Amygdala (tissue), 56 donors: ENCODE data around the gene MEIOB.
"Not testable (repeated sequence)": the region's sequence is repeated elsewhere in the genome, so short reads cannot be mapped to it uniquely, and the experiment has no call there.

Experiments used
- DNase-seq, 56 donors: peaks; one replicate each; lab custom pipeline; 2025; lab: John Stamatoyannopoulos, UW

MEIOB gene

DNA sequence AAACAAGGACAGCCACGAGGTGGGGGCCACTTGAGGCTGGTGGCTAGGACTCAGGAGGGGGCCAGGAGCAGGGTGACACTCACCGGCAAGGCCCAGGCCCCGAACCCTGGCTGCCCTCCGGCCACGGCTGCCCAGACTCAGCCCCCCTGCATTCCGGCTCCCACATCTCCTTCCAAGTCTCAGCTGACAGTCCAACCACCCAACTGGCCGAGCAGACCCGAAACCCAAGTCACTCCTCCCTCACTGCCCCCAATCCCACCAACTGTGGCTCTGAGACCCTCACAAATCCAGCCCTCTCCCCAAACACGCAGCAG, 54.7 kb downstream of the MEIOB start:
- DNase-seq = no peak

- DNase-seq = no peak
Observed at GRCh38 chr16:1816396-1817275, 55.3 kb downstream of the MEIOB start.

DNA sequence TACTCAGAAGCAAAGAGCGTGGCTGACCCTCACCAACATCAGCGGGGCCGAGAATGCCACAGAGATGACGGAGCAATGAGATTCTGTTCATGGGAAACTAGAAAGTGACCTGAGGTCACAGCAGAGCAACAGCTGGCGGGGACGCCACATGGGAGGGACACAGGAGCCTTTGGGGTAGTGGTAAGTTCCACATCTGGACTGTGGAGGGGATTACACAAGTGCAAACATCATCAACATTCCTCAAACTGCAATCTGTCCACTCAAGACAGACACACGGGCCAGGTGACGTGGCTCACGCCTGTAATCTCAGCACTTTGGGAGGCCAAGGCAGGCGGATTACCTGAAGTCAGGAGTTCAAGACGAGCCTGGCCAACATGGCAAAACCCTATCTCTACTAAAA, 56.5 kb downstream of the MEIOB start:
- DNase-seq = no peak

- peak in 40 of 56 donors; percentile 1 to 74 (median 42) for DNase-seq
Observed at GRCh38 chr16:1812732-1813163, 59.2 kb downstream of the MEIOB start.

DNA sequence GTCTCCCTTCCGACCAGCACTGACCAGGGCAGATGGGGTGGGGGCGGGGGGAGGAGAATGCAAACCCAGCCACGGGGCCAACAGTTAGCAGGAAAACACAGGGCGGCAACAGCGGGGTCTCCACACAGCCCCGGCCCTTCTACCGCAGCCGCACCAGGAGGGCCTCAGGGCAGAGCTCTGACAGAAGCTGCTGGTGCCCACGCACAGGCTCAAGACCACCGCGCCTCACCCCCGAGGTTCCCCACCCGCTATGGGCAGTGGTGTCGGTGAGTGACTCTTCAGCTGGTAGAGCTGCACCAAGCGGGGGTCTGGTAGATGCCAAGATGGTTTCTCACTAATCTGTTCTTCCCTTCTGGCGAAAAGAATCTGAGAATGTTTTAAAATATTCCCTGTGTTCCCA, 61.4 kb downstream of the MEIOB start:
- no peak for DNase-seq

- no peak for DNase-seq
Observed at GRCh38 chr16:1810106-1810505, 61.9 kb downstream of the MEIOB start.

GRCh38 chr16:1809281-1809801, 62.6 kb downstream of the MEIOB start:
- DNase-seq = no peak

DNA sequence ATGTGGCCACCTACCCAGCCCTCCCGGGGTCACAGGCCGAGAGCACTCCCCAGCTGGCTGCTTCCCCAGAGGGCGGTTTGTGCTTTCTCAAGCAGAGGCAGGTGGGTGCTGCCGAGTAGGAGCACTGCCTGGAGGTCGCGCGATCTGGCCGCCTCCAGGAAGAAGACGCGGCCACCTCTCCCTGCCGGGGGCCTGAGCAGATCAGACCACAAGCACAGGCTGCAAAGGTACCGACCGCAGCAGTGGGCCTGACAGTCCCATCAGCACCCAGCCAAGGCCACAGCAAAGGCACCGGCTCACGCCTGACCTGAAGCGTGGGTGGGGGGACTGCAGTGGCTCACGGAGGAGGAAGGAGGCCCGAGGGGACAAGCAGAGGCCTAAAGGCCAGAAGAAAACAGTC, 63.3 kb downstream of the MEIOB start:
- DNase-seq = no peak

- DNase-seq = no peak
Observed at GRCh38 chr16:1807626-1808025, 64.3 kb downstream of the MEIOB start.

- no peak for DNase-seq
Observed at GRCh38 chr16:1800701-1801100, 71.3 kb downstream of the MEIOB start.

DNA sequence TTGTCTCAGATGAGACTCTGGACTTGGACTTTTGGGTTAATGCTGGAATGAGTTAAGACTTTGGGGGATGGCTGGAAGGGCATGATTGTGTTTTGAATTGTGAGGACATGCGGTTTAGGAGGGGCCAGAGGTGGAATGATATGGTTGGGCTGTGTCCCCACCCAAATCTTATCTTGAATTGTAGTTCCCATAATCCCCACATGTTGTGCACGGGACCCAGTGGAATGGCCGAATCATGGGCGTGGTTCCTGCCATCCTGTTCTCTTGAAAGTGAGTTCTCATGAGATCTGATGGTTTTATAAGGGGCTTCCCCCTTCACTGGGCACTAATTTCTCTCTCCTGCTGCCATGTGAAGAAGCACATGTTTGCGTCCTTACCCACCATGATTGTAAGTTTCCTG, 72.7 kb downstream of the MEIOB start:
- not testable (repeated sequence) for DNase-seq

- DNase-seq = no peak
Observed at GRCh38 chr16:1794908-1795666, 76.9 kb downstream of the MEIOB start.

DNA sequence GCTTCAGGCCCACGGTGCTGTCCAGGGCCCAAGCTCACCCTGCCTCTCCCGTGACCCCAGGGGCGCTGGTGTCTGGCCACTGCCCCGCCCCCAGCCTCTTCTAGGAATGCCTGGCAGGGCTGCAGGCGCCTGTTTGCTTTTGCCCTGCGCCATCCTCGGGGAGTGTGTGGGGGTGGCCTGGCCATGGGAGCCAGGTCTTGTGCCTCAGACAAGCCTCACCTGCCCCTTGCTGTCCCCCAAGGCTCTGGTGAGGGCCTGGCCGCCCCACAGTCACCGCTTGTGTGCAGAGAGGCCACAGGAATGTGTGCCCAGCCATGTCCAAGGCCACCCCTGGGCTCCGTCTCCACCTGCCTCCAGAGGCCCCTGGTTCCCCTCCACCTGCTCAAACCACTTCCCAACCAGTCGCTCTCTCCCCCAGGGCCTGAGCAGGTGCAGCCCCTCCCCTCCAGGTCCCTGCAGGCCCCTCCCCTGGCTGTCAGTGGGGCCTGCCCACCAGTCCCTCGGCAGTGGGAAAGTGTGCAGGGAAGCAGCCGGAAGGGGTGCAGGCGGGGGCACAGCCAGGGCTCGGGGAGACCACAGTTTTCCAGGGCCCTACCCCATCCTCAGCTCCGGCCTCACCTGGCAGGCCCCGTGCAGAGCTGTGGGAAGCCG, 77.6 kb downstream of the MEIOB start:
- DNase-seq = no peak

- DNase-seq = no peak
Observed at GRCh38 chr16:1793578-1794220, 78.3 kb downstream of the MEIOB start, which contains the start of gene IGFALS. Gene IGFALS, minus strand, starts transcription at chr16:1793705. Its CDS starts 53 bp downstream, at chr16:1793652.

DNA sequence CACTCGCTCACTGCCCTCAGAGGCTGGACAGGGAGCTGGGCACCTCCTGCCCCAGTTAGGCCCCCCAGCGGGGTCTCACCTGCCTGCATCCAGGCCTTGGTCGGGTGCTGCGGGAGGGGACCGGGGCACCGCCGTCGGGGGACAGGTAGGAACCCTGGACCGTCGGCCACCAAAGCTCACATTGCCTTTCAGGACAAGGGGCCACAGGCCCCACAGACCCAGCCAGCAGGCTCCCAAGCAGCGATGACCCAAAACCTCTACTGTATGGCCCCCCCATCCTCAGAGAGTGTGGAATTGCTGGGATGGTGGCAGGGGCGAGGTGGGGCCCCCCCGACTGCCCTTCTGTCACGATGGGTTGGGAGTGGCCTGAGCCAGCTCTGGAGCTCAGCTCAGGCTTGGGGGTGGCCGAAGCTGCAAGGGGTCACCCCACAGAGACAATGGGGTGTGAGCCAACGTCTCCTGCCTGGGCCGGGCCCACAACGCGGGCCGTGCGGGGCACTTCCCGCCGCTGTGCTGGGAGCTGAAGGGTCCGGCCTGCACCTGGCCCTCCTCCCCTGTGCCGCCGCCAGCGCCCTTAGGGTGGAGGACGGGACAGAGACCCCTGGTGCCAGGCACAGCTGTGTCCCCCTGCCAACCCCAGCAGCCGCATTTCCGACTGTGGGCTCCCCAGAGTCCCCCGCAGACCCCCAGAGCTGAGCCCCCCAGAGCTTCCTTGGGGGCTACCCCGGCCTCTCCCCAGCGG, 79.0 kb downstream of the MEIOB start:
- DNase-seq = no peak

DNA sequence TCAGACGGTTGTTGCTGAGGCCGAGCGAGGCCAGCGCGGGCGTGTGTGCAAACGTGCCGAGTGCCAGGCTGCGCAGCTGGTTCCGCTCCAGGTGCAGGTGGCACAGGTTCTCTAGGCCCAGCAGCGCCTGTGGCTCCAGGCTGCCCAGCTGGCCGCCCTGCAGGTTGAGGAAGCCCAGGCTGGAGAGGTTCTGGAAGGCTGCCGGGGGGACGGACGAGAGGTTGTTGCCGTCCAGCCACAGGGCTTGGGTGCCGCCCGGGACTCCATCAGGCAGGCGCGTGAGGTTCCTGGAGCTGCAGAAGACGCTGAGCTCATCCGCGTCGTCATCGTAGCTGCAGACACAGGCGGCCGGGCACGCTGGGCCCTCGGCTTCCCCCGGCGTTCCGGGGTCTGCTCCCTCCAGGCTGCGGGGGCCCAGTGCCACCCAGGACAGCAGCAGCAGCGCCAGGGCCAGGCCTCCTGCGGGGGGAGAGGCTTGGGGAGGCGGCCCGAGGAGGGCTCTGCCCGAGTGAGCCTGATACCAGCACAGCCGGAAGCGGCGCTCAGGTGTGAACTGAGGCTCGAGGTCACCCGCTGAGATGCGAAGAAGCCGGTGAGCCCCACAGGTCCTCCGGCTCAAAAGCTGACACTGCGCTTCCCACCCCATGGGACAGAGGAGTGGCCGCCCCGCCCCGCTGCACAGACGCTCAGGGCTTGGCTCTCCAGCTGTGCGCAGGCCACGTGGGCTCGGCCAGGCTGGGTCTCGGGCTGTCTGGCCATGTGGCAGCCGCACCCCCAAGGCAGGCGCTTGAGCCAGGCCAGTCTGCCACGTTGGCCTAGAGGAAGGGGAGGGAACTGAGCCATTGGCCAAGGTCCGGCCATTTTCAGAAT, 79.8 kb downstream of the MEIOB start:
- DNase-seq = no peak

- DNase-seq = no peak
Observed at GRCh38 chr16:1791256-1791942, 80.6 kb downstream of the MEIOB start.

- no peak for DNase-seq
Observed at GRCh38 chr16:1790611-1791255, 81.2 kb downstream of the MEIOB start.
